LoVo (cell line): ENCODE measurements around the gene PRAC1.
"Not testable (repeated sequence)": the region's sequence is repeated elsewhere in the genome, so short reads cannot be mapped to it uniquely, and the experiment has no call there.

ENCODE experiments used
- DNase-seq: peaks from one replicate; pipeline ENCODE4 v3.0.0-alpha.2; 2016; ENCODE audit warnings: low spot score

Gene PRAC1

DNA sequence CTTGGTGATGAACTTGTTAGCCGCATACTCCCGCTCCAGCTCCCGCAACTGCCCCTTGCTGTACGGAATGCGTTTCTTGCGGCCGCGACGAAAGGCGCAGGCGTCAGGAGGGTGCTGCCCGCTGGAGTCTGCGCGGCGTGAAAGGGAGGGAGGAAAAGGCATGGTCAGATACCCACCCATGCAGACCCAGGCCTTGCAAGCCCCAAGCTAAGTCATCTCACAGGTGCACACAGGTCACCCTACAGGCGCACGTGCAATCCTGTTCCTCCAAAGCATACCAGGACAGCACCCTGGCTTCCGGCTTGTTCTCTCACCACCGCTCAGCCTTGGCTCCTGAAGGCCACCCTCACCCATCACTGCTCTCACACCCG is 4.6 kb upstream of the PRAC1 start:
- DNase-seq, result no peak

GRCh38 chr17:48726114-48726915 is 4.0 kb upstream of the PRAC1 start:
- no peak for DNase-seq

DNA sequence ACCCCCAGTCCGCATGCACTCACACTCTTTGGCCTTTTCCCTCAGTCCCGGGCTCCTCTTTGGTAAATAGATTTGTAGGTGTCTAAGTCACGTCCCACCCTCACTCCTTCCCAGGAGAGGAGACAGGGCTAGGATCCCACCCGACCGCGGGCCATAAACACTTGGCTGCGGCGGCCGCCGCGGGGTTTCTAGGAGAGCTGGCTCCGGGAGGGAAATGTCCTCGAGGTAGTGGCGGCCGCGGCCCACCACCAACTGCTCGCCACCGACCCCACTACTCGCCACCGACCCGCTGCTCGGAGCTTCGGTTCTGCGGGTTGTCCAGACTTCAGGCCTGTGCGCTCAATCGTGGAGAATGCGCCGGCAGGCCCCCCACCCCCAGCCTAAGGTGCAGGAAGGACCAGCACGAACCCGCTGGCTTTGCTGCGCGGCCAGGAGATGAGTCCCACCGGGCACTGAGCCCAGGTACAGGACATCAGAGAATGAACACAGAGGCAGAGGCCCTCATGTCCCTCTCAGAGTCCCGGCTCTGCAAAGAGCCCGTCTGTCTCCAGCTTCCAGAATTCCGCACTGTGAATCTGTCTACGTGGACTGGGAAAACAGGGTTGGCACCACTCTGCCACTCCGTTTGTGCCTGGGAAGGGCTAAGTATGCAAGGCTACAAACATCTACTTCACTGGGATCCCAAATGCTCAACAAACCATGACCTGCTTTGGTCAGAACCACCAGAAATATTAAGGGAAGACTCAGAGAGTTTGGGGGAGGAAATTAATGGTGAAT is 3.2 kb upstream of the PRAC1 start:
- no peak for DNase-seq

GRCh38 chr17:48725004-48725287 is 2.6 kb upstream of the PRAC1 start:
- DNase-seq, result no peak

DNA sequence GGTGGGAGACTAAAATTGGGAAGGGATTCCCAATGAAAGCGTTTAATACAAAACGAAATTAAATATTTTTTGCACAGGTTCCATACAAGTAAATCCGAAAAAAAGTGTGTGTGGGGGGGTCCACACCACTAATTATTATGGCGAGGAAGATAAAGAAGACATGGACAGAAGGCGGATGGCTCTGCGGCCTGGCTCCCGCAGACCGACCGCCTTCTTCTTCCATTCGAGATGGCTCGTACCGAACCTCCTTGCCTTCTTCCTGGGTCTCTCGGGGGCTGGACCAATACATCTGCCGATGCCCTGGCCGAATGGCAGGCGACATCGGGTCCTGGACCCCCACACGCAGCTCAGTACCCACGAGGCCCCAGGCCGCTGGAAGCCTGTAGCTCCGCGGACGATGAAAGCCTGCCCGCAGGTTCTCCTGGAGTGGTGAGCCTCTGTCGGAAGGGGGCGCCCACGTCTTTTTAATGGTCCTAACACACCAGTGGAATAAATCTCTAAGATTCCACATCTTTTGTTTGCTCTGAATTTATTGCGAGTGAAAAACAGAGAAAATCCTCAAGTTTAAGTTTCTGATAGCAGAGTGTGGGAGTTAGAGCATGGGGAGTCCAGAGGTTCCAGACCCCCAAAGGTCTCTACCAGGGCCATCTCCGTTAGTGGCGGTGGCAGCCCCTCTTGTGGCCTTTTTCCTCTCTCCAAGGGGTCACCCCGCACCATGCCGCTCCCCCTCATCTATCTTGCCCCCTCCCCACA is 2.1 kb upstream of the PRAC1 start:
- peak; percentile 76 for DNase-seq

DNA sequence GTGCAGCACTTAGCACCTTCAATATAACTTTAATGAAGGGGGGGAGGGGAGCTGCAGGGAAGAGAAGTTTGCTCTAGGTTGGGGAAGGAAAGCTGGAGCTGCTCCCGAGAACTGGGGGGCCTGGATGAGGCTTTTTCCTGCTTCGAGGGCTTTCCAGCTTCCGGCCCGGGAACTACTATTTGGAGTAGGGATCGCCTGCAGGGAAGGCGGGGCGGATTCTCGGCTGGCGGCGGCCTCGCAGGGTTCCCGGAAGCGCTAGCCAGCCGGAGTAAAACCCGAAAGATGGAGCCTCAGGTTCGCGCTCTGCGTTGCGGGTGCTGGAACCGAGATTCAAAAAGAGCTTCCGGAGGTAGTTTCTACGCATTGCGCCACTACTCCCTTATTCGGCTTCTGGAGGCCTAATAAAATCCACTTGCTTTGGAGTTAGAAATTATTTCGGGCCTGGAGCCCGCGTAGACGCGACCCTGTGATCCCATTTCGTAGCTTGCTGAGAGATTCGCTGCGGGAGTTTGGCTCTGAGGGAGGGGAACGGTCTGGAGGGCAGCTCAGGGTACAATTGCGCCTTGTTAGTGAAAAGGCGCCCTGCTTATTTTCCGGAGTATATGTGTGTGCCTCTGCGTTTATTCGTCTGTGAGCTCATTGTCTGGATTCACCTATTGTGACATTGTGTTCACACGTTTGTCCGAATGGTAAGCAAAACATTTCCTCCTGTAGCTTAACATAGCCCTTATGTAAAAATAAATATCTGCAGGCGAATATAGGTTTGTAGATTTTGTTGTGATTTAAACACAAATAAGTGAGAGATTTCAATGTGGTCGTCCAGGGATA is 1.3 kb upstream of the PRAC1 start:
- DNase-seq, result peak; percentile 47

DNA sequence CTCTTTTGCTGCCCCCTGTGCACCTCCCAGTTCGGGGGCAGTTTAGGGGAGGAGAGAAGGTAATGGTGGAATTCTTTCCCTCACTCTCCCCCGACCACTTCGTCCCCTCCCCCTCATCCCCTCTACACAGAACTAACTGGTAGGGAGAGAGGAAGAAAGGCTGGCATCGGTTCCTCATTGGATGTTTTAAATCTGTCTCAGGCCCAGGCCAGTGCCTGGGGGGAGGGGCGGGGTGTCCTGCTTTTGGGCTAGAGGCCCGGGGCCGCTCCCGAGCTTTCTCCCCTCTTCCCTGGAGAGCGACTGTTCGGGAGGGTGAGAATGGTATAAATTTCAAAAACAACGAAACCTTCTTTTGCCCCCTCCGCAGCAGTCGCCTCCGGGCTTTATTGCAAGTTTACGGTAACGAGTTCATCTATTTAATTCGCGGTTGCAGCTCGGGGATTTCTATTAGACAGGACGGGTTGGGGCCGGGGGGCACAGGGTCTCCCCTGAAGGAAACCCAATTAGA is 651 bp upstream of the PRAC1 start, which contains the start of gene PRAC2:
PRAC2 (plus strand) TSS at position 271 of the 508 bp plus-strand sequence. CDS start 1,226 bp downstream, outside the sequence.
- no peak for DNase-seq

GRCh38 chr17:48721009-48721402 is 1.3 kb downstream of the PRAC1 start:
- DNase-seq, result no peak

GRCh38 chr17:48720266-48721008 is 1.9 kb downstream of the PRAC1 start:
- no peak for DNase-seq

DNA sequence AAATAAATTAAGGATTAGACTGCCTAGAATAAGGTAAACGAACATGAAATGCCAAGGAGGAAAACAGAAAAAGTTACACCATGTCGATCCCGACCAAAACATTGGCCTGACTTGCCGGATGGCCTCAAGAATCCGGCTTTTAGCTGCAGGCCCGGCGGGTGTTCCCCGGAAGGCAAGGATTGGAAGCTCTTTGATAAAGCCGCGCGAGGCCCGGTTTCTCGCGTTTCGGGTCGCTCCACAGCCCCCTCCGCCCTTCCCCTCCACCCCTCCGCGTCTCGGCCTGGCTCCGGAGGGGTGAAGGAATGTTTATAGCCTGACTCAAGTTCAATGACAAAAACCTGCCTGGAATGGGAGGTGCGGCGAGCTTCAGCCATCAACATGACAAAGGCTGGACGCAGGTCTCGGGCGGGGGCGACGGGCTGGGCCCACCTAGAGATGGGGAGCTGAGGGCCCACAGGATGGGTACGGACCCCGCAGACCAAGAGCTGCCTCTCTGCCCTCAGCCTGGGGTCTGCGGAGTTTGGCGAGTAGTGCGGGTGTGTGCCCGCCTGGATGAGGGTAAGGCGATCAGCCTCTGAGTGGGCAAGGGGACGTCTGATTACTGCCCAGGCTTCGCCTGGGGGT is 2.6 kb downstream of the PRAC1 start:
- peak; percentile 74 for DNase-seq

DNA sequence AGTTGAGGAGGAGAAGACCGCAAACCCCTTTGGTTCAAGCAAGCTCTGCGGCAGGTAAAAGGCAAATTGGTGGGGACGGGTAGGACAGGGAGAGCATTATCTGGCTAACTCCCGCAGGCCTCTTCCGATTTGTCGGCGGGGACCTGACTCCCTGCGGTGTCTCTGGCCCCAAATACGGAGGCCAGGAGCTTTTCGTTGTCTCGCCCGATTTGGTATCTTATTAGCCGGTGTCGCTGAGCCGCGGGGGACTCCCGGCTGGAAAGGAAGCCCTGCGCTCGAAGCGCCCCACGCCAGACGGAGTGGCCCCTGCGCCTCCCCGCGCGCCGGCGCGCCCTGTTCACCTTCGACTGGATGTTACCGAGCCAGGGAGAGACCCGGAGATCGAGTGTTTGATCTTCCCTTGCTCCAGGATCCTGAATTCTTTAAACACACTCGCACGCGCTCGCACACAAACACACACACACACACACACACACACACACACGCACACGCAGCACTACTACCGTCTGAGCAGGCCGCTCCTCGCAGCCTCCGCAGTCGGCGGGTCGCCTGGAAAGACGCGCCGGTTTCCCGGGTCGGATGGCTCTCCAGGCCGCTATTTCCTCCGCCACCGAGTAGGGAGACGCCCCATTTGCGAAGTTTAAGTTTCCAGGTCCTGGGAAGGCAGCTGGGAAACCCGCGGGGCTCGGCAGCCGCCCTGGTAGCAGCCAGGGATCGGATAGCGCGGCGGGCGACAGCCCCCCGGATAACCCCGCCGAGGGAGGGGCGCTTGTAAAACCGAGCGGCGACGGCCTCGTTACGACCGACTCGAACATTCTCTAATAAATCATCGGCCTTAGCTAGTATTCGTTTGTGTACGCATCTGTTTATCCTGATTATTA is 3.3 kb downstream of the PRAC1 start:
- peak; percentile 32 for DNase-seq

- DNase-seq, result peak; percentile 8
Measured at GRCh38 chr17:48718227-48718760, 4.0 kb downstream of the PRAC1 start.

GRCh38 chr17:48717367-48718226 is 4.7 kb downstream of the PRAC1 start:
- DNase-seq, result no peak

- DNase-seq, result not testable (repeated sequence)
Measured at GRCh38 chr17:48716549-48716948, 5.8 kb downstream of the PRAC1 start.

DNA sequence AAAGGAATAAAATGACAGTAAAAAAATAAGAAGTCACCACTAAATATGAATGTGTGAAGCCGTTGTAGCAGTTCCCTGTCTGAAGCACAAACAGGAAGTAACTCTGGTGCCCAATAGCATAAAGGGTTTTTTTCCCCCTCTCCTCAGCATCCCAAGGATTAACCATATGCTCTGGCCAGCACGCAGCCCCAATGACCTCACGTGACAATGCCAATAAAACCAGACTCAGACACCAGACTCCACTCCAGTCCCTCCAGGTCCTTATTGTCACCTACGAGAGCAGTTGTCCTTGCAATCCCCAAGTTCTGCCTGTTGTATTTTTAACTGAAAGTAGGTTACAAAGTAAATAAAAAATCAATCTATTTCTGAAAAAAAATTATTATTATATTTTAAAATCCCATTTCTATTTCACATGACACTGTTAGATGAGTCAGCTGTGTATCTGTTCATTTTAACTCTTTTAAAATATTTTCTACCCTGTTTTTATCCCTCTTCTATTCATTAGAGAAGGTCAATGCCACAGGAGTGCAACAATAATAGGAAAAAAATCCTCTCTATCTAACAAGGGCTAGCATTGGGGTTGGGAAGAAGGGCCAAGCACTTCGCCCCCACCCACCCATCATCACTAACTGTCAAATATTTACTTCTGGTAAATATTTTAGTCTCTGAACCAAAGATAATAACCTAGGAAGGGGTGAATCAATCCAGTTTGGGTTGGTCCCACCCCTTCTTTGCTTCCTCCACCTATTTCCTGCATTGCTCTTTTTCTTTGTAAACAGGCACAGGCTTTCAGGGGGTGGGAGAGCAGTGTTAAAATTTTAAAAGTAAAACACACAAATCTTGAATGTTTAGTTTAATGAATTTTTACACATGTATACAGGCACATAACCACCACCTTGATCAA is 6.6 kb downstream of the PRAC1 start:
- DNase-seq, result no peak

DNA sequence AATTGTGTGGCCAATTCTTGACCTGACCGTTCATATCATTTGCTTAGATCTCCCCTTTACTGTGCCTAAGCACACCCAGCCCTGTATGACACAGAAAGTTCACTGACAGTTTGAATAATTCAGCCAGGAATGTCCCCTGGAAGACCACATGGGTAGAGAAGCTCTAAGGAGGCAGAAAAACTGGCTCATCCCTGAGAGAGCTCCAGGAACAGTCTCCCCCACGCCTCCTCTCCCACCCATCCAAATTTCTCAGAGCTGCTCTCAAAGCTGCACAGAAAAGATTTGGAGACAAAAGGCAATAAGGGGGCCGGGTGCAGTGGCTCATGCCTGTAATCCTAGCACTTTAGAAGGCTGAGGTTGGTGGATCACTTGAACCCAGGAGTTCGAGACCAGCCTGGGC is 11.2 kb downstream of the PRAC1 start:
- no peak for DNase-seq
